Karpas-422 (cell line): ENCODE results near the gene HOXB7. TPM values are rescaled to one million over a fixed set of nuclear protein-coding genes. Genes with fewer than 3 reads are reported as not detected.

Experiments
- DNase-seq: peaks from one replicate; pipeline ENCODE4 v3.0.0-alpha.2; 2015
- H2AFZ ChIP-seq: fragments of 200-600 bp; sonication (generic); 2 replicates; pipeline ENCODE4 v1.6.1; 2014; ENCODE audit warnings: antibody characterized with exemption, low read length, mixed read lengths
- H3K27ac ChIP-seq: fragments of 200-600 bp; sonication (generic); 2 replicates; pipeline ENCODE4 v1.5.1; 2014; ENCODE audit warnings: mild to moderate bottlenecking, low read length, moderate library complexity
- H3K27me3 ChIP-seq: fragments of 200-600 bp; sonication (generic); 2 replicates; pipeline ENCODE4 v1.6.1; 2014; ENCODE audit warnings: low read length, mixed read lengths
- H3K36me3 ChIP-seq: fragments of 200-600 bp; sonication (generic); 2 replicates; pipeline ENCODE4 v1.6.1; 2014; ENCODE audit warnings: low read length, mixed read lengths; ENCODE audit not compliant: insufficient read depth
- H3K4me1 ChIP-seq: fragments of 200-600 bp; sonication (generic); 2 replicates; pipeline ENCODE4 v1.6.1; 2014; ENCODE audit warnings: mild to moderate bottlenecking, low read length, mixed read lengths
- H3K4me2 ChIP-seq: fragments of 200-600 bp; sonication (generic); 2 replicates; pipeline ENCODE4 v1.6.1; 2014; ENCODE audit warnings: low read length, low read depth, mild to moderate bottlenecking; ENCODE audit not compliant: poor library complexity, severe bottlenecking
- H3K4me3 ChIP-seq: fragments of 200-600 bp; sonication (generic); 2 replicates; pipeline ENCODE4 v1.5.1; 2014; ENCODE audit warnings: mild to moderate bottlenecking, antibody characterized with exemption, low read length, mixed read lengths
- H3K79me2 ChIP-seq: fragments of 200-600 bp; sonication (generic); 2 replicates; pipeline ENCODE4 v1.6.1; 2014; ENCODE audit warnings: mild to moderate bottlenecking, low read length, mixed read lengths
- H3K9ac ChIP-seq: fragments of 200-600 bp; sonication (generic); 2 replicates; pipeline ENCODE4 v1.6.0; 2014; ENCODE audit warnings: low read length
- H3K9me2 ChIP-seq: fragments of 200-600 bp; sonication (generic), shearing (Covaris generic); replicated peaks from 2 replicates; pipeline ENCODE4 v1.6.0; 2014; ENCODE audit warnings: mild to moderate bottlenecking, low read length, moderate library complexity; ENCODE audit not compliant: insufficient read depth
- H3K9me3 ChIP-seq: fragments of 300-700, 200-600 bp; sonication (generic); 2 replicates; pipeline ENCODE4 v1.6.1; 2014; ENCODE audit warnings: low read length, mixed read lengths
- H4K20me1 ChIP-seq: fragments of 200-600 bp; sonication (generic); 2 replicates; pipeline ENCODE4 v1.6.1; 2014; ENCODE audit warnings: mild to moderate bottlenecking, antibody characterized with exemption, low read length, low read depth; ENCODE audit not compliant: insufficient read depth
- total RNA-seq: library from RNA; depleted of rRNA; stranded (reverse); fragments of >200 nt; shearing (Covaris generic); gene quantifications from 2 replicates; pipeline ENCODE4 v1.2.3, GENCODE V29; 2014; ENCODE audit warnings: low replicate concordance

HOXB7 gene
- total RNA-seq, 1 experiment from 2014 or later = 9.7 TPM

- Histone ChIP-seq H2AFZ (peak within 1 kb of the TSS; percentile 98), H3K9ac (peak within 1 kb of the TSS; percentile 86), H4K20me1 (no peaks in the 10 kb centered on the region), H3K27me3 (no peaks in the 10 kb centered on the region), H3K4me2 (peak within 1 kb of the TSS; percentile 97), H3K4me1 (peaks cover 22% of the 10 kb centered on the region), H3K36me3 (no peaks in the 10 kb centered on the region), H3K4me3 (peak within 1 kb of the TSS; percentile 89), H3K79me2 (peaks cover 4% of the 10 kb centered on the region; the same call in 1 of the 2 replicates), H3K27ac (no peak within 1 kb of the TSS), H3K9me3 (no peaks in the 10 kb centered on the region), H3K9me2 (no peaks in the 10 kb centered on the region)
- peak; percentile 92 for DNase-seq
Measured at GRCh38 chr17:48577946-48578615, 32.7 kb downstream of the HOXB7 start, which contains the start of gene HOXB4. TSS of gene HOXB4 (minus strand) at chr17:48578350. CDS start at chr17:48578319, 31 bp downstream.

GRCh38 chr17:48577330-48577945 lies 33.4 kb downstream of the HOXB7 start:
- H3K4me3 ChIP-seq = peak overlapping the region; percentile 89
- H4K20me1 ChIP-seq = no peaks in the 10 kb centered on the region
- peaks cover 22% of the 10 kb centered on the region for H3K4me1 ChIP-seq
- DNase-seq = peak; percentile 62
- H3K79me2 ChIP-seq = peaks cover 4% of the 10 kb centered on the region; the same call in 1 of the 2 replicates
- H3K27ac ChIP-seq = no peak overlapping the region
- H3K4me2 ChIP-seq = peak overlapping the region; percentile 97
- no peaks in the 10 kb centered on the region for H3K36me3 ChIP-seq
- no peaks in the 10 kb centered on the region for H3K27me3 ChIP-seq
- no peaks in the 10 kb centered on the region for H3K9me2 ChIP-seq
- H3K9ac ChIP-seq = peak overlapping the region; percentile 85
- H3K9me3 ChIP-seq = no peaks in the 10 kb centered on the region
- H2AFZ ChIP-seq = peak overlapping the region; percentile 92

DNA sequence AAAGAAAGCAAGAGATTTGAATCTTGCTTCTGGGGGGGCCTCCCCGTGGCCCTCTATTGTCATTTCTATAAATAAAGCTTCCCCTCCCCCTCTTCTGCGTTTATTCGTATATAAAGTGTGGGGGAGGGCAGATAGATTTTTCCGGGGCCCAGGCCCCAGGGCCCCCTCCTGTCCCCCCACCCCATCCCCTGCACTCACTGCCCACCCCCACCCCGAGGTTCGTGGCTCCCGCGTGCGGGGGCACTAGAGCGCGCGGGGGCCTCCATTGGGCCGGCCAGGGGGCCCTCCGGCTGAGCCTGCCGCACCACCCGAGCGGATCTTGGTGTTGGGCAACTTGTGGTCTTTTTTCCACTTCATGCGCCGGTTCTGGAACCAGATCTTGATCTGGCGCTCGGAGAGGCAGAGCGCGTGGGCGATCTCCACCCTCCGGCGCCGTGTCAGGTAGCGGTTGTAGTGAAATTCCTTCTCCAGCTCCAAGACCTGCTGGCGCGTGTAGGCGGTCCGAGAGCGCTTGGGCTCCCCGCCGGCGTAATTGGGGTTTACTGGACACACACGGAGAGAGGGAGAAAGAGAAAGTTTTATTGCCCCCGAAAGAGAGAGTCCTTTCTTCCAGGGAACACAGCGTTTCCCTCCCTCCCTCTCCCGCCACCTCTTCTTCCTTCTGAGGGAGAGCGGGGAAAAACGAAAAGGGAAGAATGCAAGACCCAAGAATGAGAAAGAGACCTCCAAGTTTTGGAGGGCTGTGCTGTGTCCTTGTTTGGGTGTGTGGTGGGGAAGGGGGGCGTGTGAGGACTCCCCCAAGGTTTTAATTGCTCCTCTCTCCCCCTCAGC lies 34.1 kb downstream of the HOXB7 start:
- Histone ChIP-seq H4K20me1 (no peaks in the 10 kb centered on the region), H3K4me3 (peak overlapping the region; percentile 89), H3K4me1 (peaks cover 19% of the 10 kb centered on the region), H3K4me2 (peak overlapping the region; percentile 97), H3K9ac (peak overlapping the region; percentile 85), H3K36me3 (no peaks in the 10 kb centered on the region), H3K27me3 (no peaks in the 10 kb centered on the region), H2AFZ (no peak overlapping the region; the same call in 1 of the 2 replicates), H3K79me2 (peaks cover 4% of the 10 kb centered on the region; the same call in 1 of the 2 replicates), H3K9me3 (no peaks in the 10 kb centered on the region), H3K27ac (no peak overlapping the region), H3K9me2 (no peaks in the 10 kb centered on the region)
- DNase-seq = no peak

DNA sequence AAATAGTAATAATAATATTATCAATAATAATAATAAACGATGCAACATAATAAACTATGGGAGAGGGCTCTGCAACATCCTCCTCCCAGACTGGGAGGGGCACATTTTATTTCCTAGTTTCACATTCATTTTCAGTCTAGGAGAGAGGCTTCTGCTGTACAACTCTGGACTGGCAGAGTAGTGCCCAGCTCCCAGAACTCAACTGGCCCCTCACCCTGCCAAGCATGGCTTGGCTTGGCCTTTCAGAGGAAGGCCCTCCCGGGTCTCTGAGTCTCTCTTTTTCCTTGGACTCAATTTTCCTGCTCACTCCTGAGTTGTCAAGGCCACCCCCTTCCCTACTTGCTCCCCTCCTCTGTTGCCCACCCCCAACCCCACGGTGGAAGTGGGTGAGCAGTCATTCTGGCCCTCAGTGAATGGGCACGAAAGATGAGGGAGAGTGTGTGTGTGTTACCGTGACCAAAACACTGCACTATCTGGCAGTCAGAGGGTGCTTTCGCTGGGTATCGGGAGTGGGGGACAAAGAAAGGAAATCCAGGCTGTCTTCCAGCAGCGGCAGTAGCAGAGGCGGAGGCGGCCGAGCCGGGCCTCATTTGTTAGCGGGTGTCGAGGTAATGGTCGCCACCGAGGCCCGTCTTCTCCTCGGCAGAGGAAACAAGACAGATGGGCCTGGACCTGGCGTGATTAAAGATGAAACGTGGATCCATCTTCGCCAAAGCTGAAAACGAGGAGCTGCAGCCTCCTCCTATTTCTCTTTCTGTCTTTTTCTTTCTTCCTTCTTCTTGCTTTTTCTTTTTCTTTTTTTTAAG lies 34.9 kb downstream of the HOXB7 start:
- Histone ChIP-seq H3K9me3 (no peaks in the 10 kb centered on the region), H3K27ac (no peak overlapping the region), H3K4me3 (no peak overlapping the region), H3K4me2 (no peak overlapping the region), H3K79me2 (peaks cover 4% of the 10 kb centered on the region; the same call in 1 of the 2 replicates), H4K20me1 (no peaks in the 10 kb centered on the region), H3K27me3 (no peaks in the 10 kb centered on the region), H3K36me3 (no peaks in the 10 kb centered on the region), H2AFZ (no peak overlapping the region), H3K4me1 (peaks cover 19% of the 10 kb centered on the region), H3K9ac (no peak overlapping the region), H3K9me2 (no peaks in the 10 kb centered on the region)
- no peak for DNase-seq

- Histone ChIP-seq H3K9ac (no peak overlapping the region), H3K9me2 (no peaks in the 10 kb centered on the region), H3K36me3 (no peaks in the 10 kb centered on the region), H3K27me3 (no peaks in the 10 kb centered on the region), H3K4me2 (no peak overlapping the region), H3K4me3 (no peak overlapping the region), H3K9me3 (no peaks in the 10 kb centered on the region), H3K79me2 (peaks cover 4% of the 10 kb centered on the region; the same call in 1 of the 2 replicates), H3K4me1 (peaks cover 19% of the 10 kb centered on the region), H2AFZ (no peak overlapping the region), H4K20me1 (no peaks in the 10 kb centered on the region), H3K27ac (no peak overlapping the region)
- no peak for DNase-seq
Measured at GRCh38 chr17:48575066-48575582, 35.7 kb downstream of the HOXB7 start.

GRCh38 chr17:48574505-48575065 lies 36.2 kb downstream of the HOXB7 start:
- H3K9ac ChIP-seq = no peak overlapping the region
- H3K27ac ChIP-seq = no peak overlapping the region
- H3K36me3 ChIP-seq = no peaks in the 10 kb centered on the region
- no peaks in the 10 kb centered on the region for H3K9me3 ChIP-seq
- H4K20me1 ChIP-seq = no peaks in the 10 kb centered on the region
- no peaks in the 10 kb centered on the region for H3K27me3 ChIP-seq
- no peak overlapping the region for H3K4me3 ChIP-seq
- DNase-seq = no peak
- H2AFZ ChIP-seq = no peak overlapping the region
- peaks cover 19% of the 10 kb centered on the region for H3K4me1 ChIP-seq
- H3K4me2 ChIP-seq = no peak overlapping the region
- H3K9me2 ChIP-seq = no peaks in the 10 kb centered on the region
- peaks cover 4% of the 10 kb centered on the region; the same call in 1 of the 2 replicates for H3K79me2 ChIP-seq

DNA sequence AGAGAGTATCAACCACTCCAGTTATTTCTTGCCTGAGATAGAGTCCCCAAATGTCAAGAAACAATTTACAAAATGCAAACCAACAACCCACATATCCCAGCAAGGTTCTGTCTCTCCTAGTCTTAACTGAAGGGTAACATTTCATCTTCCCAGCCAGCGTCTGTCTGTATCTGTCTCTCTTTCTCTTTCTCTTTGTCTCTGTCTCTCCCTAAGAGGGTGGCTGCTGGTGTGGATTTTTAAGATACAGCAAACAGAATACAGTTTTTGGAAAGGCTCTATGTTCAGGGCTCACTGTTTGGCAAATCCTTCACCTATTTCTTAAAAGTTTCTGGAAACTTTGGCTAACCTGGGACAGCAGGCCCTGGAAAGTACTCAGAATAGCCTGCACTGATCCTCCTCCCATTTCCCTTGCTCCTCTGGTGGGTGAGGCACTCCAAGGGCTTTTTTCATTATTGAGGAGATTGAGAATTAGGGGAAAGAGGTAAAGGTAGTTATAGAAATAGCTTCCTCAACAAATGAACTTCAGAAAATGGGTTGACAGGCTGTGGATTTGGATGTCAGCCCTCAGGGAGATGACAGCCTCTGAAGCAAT lies 38.9 kb downstream of the HOXB7 start:
- no peak overlapping the region for H2AFZ ChIP-seq
- no peak for DNase-seq
- H4K20me1 ChIP-seq = no peaks in the 10 kb centered on the region
- H3K9ac ChIP-seq = no peak overlapping the region
- no peak overlapping the region for H3K4me2 ChIP-seq
- no peaks in the 10 kb centered on the region for H3K9me2 ChIP-seq
- H3K36me3 ChIP-seq = no peaks in the 10 kb centered on the region
- no peak overlapping the region for H3K4me3 ChIP-seq
- no peaks in the 10 kb centered on the region for H3K9me3 ChIP-seq
- H3K27me3 ChIP-seq = no peaks in the 10 kb centered on the region
- H3K27ac ChIP-seq = no peak overlapping the region
- H3K79me2 ChIP-seq = no peaks in the 10 kb centered on the region
- peaks cover under 1% of the 10 kb centered on the region for H3K4me1 ChIP-seq
